T-helper 17 cell (primary cell): Measurements from ENCODE around the gene PMPCA. TPM values are rescaled to one million over a fixed set of nuclear protein-coding genes. Genes with fewer than 3 reads are reported as not detected.

Experiments
- ATAC-seq: fragments of 150-1000 bp; cut with Tn5 transposase; 2 replicates; pipeline ENCODE4 v1.10.0; 2021; ENCODE audit warnings: mild to moderate bottlenecking, moderate library complexity
- DNase-seq, 3 donors: peaks; one replicate each; pipeline versions ENCODE4 v3.0.0 to v3.0.0-alpha.2; 2020 to 2021
- H3K9me3 ChIP-seq: one replicate; pipeline ENCODE4 v1.7.0; 2013; ENCODE audit warnings: low read length, mild to moderate bottlenecking; ENCODE audit not compliant: control insufficient read depth, poor library complexity, severe bottlenecking
- H3K27ac Mint-ChIP-seq: one replicate; pipeline ENCODE4 v1.8.0; 2022; ENCODE audit warnings: mild to moderate bottlenecking, moderate library complexity, mixed read lengths
- H3K27me3 Mint-ChIP-seq: one replicate; pipeline ENCODE4 v1.8.0; 2022; ENCODE audit warnings: mixed read lengths
- H3K36me3 Mint-ChIP-seq: one replicate; pipeline ENCODE4 v1.8.0; 2022; ENCODE audit warnings: low read depth, mixed read lengths
- H3K4me1 Mint-ChIP-seq: one replicate; pipeline ENCODE4 v1.8.0; 2022; ENCODE audit warnings: mild to moderate bottlenecking, mixed read lengths
- H3K4me3 Mint-ChIP-seq: one replicate; pipeline ENCODE4 v1.8.0; 2022; ENCODE audit warnings: mild to moderate bottlenecking, moderate library complexity, mixed read lengths
- total RNA-seq, 4 donors: library from RNA in 2 of 4; stranded (reverse) in 2 of 4; gene quantifications; one replicate each; pipeline ENCODE4 v1.2.3 and lab custom pipeline; 2022 to 2026

PMPCA gene
- total RNA-seq, 2 donors from 2014 or later, result 62.2 to 80.3 TPM

GRCh38 chr9:136460772-136461325 is 50.4 kb downstream of the PMPCA start:
- ATAC-seq (no peak), DNase-seq (no peak)
- Mint-ChIP-seq H3K4me1 (peaks cover 2% of the 10 kb centered on the region), H3K4me3 (no peak overlapping the region), H3K27me3 (no peaks in the 10 kb centered on the region), H3K27ac (no peak overlapping the region), H3K36me3 (peaks cover 4% of the 10 kb centered on the region)
- H3K9me3 ChIP-seq, result no peaks in the 10 kb centered on the region

GRCh38 chr9:136462664-136463063 is 52.2 kb downstream of the PMPCA start:
- no peaks in the 10 kb centered on the region for H3K9me3 ChIP-seq
- Mint-ChIP-seq H3K4me1 (peaks cover 4% of the 10 kb centered on the region), H3K4me3 (no peak overlapping the region), H3K36me3 (peaks cover 4% of the 10 kb centered on the region), H3K27ac (no peak overlapping the region), H3K27me3 (no peaks in the 10 kb centered on the region)
- ATAC-seq, result no peak
- no peak for DNase-seq

GRCh38 chr9:136463578-136463977 is 53.1 kb downstream of the PMPCA start:
- Mint-ChIP-seq H3K27me3 (no peaks in the 10 kb centered on the region), H3K36me3 (peaks cover 4% of the 10 kb centered on the region), H3K4me1 (peaks cover 2% of the 10 kb centered on the region), H3K27ac (no peak overlapping the region), H3K4me3 (no peak overlapping the region)
- ATAC-seq (no peak), DNase-seq (no peak)
- H3K9me3 ChIP-seq, result no peaks in the 10 kb centered on the region

GRCh38 chr9:136464241-136464640 is 53.8 kb downstream of the PMPCA start:
- ATAC-seq (no peak), DNase-seq (no peak)
- H3K9me3 ChIP-seq, result no peaks in the 10 kb centered on the region
- Mint-ChIP-seq H3K36me3 (peaks cover 4% of the 10 kb centered on the region), H3K27ac (no peak overlapping the region), H3K27me3 (no peaks in the 10 kb centered on the region), H3K4me3 (no peak overlapping the region), H3K4me1 (peaks cover 2% of the 10 kb centered on the region)

- Mint-ChIP-seq H3K27ac (no peak overlapping the region), H3K4me3 (peak overlapping the region; percentile 3), H3K36me3 (peaks cover 4% of the 10 kb centered on the region), H3K27me3 (no peaks in the 10 kb centered on the region), H3K4me1 (peaks cover 2% of the 10 kb centered on the region)
- no peak for ATAC-seq
- no peaks in the 10 kb centered on the region for H3K9me3 ChIP-seq
- no peak for DNase-seq
These were observed 55.2 kb downstream of the PMPCA start for GRCh38 chr9:136465500-136466154.

- H3K4me3 Mint-ChIP-seq, result peak overlapping the region; percentile 3
- H3K36me3 Mint-ChIP-seq, result peaks cover 4% of the 10 kb centered on the region
- no peak overlapping the region for H3K27ac Mint-ChIP-seq
- DNase-seq (no peak), ATAC-seq (no peak)
- H3K4me1 Mint-ChIP-seq, result peaks cover 2% of the 10 kb centered on the region
- H3K9me3 ChIP-seq, result no peaks in the 10 kb centered on the region
- no peaks in the 10 kb centered on the region for H3K27me3 Mint-ChIP-seq
These were observed 55.7 kb downstream of the PMPCA start for GRCh38 chr9:136466155-136466541.

- H3K27ac Mint-ChIP-seq, result no peak overlapping the region
- peaks cover 4% of the 10 kb centered on the region for H3K36me3 Mint-ChIP-seq
- peaks cover 2% of the 10 kb centered on the region for H3K4me1 Mint-ChIP-seq
- no peak for ATAC-seq
- H3K27me3 Mint-ChIP-seq, result no peaks in the 10 kb centered on the region
- no peak overlapping the region for H3K4me3 Mint-ChIP-seq
- no peak for DNase-seq
- H3K9me3 ChIP-seq, result no peaks in the 10 kb centered on the region
These were observed 57.3 kb downstream of the PMPCA start for GRCh38 chr9:136467766-136468165.

GRCh38 chr9:136470356-136470755 is 59.9 kb downstream of the PMPCA start:
- Mint-ChIP-seq H3K4me1 (peaks cover 2% of the 10 kb centered on the region), H3K36me3 (peaks cover 1% of the 10 kb centered on the region), H3K4me3 (no peak overlapping the region), H3K27me3 (no peaks in the 10 kb centered on the region), H3K27ac (no peak overlapping the region)
- DNase-seq, result no peak
- ATAC-seq, result no peak
- no peaks in the 10 kb centered on the region for H3K9me3 ChIP-seq

GRCh38 chr9:136470792-136471469 is 60.5 kb downstream of the PMPCA start:
- ATAC-seq (no peak), DNase-seq (no peak)
- Mint-ChIP-seq H3K27me3 (no peaks in the 10 kb centered on the region), H3K4me3 (no peak overlapping the region), H3K27ac (peak overlapping the region; percentile 39), H3K36me3 (no peaks in the 10 kb centered on the region), H3K4me1 (peaks cover 2% of the 10 kb centered on the region)
- H3K9me3 ChIP-seq, result no peaks in the 10 kb centered on the region

GRCh38 chr9:136471802-136472487 is 61.5 kb downstream of the PMPCA start:
- no peaks in the 10 kb centered on the region for H3K27me3 Mint-ChIP-seq
- DNase-seq, result no peak
- H3K4me3 Mint-ChIP-seq, result no peak overlapping the region
- no peak for ATAC-seq
- no peaks in the 10 kb centered on the region for H3K9me3 ChIP-seq
- H3K27ac Mint-ChIP-seq, result no peak overlapping the region
- no peaks in the 10 kb centered on the region for H3K36me3 Mint-ChIP-seq
- no peaks in the 10 kb centered on the region for H3K4me1 Mint-ChIP-seq

GRCh38 chr9:136472640-136473353 is 62.3 kb downstream of the PMPCA start:
- no peaks in the 10 kb centered on the region for H3K9me3 ChIP-seq
- DNase-seq (no peak), ATAC-seq (no peak)
- H3K36me3 Mint-ChIP-seq, result no peaks in the 10 kb centered on the region
- H3K27me3 Mint-ChIP-seq, result no peaks in the 10 kb centered on the region
- H3K4me1 Mint-ChIP-seq, result peaks cover 3% of the 10 kb centered on the region
- no peak overlapping the region for H3K4me3 Mint-ChIP-seq
- H3K27ac Mint-ChIP-seq, result no peak overlapping the region

GRCh38 chr9:136473354-136473721 is 62.9 kb downstream of the PMPCA start:
- Mint-ChIP-seq H3K36me3 (no peaks in the 10 kb centered on the region), H3K27ac (no peak overlapping the region)

More at GRCh38 chr9:136473354-136473721, 62.9 kb downstream of the PMPCA start:
- Mint-ChIP-seq H3K4me3 (no peak overlapping the region), H3K4me1 (peaks cover 5% of the 10 kb centered on the region), H3K27me3 (no peaks in the 10 kb centered on the region)
- DNase-seq (no peak), ATAC-seq (no peak)
- H3K9me3 ChIP-seq, result no peaks in the 10 kb centered on the region
